GM10248 (cell line): Measurements from ENCODE around the gene CTRL.

Experiments
- CTCF ChIA-PET: fragments of 300-600 bp; sonication (Branson Sonifier 250); formaldehyde crosslinking; extraction: SDS; loops from one replicate; lab custom pipeline; 2021; ENCODE audit warnings: antibody characterized with exemption; lab: Yijun Ruan, JAX
- POLR2A ChIA-PET: fragments of 350-650 bp; sonication (Branson Sonifier 250); formaldehyde crosslinking; extraction: SDS; loops from one replicate; lab custom pipeline; 2020; ENCODE audit warnings: antibody characterized with exemption; lab: Yijun Ruan, JAX
- DNase-seq: peaks from one replicate; pipeline ENCODE4 v3.0.0; 2012; ENCODE audit errors: extremely low spot score
- TF ChIP-seq, protein P1 (sequence below): IDR thresholded peaks from 2 replicates; pipeline ENCODE4 v1.5.1; 2012; ENCODE audit warnings: mild to moderate bottlenecking, low read depth; ENCODE audit errors: extremely low read depth, missing control alignments, control extremely low read depth

Gene CTRL

DNA sequence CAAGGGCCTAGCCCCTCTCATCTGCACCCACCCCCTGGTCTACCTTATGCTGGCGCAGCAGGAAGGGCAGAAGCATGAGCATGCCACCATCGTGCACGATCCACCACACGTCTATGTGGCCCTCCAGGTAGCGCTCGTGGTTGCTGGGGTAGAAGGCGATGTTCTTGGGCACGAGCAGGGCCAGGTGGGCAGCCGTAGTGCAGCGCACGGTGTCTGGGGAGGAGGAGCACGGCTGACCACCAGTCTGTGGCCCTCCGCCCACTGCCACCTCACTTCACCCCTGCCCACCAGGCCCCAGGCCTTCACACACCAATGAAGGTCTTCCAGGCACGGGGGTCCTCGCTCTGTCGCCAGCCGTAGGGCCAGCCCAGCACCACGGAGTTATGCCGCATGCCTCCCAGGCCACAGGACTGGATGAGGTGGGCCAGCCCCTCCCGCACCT lies 14.5 kb upstream of the CTRL start:
- POLR2A ChIA-PET = no interaction called here
- TF ChIP-seq, protein P1, sequence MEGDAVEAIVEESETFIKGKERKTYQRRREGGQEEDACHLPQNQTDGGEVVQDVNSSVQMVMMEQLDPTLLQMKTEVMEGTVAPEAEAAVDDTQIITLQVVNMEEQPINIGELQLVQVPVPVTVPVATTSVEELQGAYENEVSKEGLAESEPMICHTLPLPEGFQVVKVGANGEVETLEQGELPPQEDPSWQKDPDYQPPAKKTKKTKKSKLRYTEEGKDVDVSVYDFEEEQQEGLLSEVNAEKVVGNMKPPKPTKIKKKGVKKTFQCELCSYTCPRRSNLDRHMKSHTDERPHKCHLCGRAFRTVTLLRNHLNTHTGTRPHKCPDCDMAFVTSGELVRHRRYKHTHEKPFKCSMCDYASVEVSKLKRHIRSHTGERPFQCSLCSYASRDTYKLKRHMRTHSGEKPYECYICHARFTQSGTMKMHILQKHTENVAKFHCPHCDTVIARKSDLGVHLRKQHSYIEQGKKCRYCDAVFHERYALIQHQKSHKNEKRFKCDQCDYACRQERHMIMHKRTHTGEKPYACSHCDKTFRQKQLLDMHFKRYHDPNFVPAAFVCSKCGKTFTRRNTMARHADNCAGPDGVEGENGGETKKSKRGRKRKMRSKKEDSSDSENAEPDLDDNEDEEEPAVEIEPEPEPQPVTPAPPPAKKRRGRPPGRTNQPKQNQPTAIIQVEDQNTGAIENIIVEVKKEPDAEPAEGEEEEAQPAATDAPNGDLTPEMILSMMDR = no peak
- CTCF ChIA-PET = interaction anchor here (1.1 to 1.6 kb wide), 3 partner anchors 17 to 130 kb away, joined by 3 to 4 read pairs (median 3); no protein-coding TSS in a partner anchor
- DNase-seq = no peak

DNA sequence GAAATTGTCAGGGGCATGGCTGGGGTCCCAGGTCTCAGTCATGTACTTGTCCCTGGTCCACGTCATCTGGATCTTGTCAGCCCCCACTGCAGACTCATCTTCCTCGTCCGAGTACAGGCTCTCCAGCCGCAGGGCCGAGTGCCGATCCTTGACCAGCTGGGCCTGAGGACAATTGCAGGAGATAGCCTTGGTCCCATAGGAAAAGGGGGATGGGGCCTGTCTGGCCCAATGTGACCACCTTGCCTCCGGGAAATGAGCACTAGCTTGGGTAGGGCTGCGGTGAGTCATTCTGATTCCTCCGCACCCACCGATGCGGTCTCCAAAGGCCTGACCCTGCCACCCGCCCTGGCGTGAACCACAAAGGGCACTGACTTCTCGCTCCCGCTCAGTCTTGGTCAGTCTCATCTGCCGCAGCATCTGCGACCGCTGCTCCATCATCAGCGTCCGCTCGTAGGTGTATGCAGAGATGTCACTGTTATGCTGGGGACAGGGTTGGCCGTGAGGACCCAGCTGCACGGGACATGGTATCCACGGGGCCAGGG lies 13.8 kb upstream of the CTRL start:
- CTCF ChIA-PET = interaction anchor here (1.1 kb wide), 2 partner anchors 27 to 42 kb away, joined by 3 read pairs; no protein-coding TSS in a partner anchor
- POLR2A ChIA-PET = no interaction called here
- DNase-seq = no peak
- TF ChIP-seq, protein P1 = no peak

DNA sequence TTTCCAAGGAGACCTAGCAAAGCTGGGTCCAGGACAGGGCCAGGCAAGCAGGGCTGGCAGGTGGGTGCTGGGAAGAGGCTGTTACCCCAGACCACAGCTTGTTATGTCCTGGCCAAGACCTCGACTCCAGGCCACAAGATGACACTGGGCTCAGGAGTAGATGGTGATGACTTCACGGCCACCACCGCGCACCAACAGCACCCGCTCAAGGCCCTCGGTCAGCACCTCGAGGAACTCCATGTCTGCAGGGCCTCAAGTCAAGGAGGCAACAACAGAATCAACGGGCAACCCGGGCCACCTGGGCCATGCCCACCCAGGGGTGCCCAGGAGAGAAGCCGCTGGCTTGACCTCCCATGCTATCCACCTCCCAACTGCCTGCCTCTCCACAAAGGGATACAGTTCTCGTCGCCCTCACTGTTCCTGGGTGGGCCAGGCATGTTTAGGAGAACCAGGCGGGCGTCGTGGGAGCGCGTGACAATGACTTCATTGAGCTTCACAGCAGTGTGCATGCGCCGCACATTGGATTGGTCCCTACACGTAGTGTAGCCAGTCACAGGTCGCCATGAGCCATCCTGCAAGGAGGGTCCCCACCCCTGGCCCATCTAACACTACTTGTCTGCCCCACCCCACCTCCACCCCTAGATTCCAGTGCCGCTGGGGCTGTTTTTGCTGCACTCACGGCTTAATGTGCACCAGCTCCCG lies 13.2 kb upstream of the CTRL start:
- ChIA-PET POLR2A (no interaction called here), CTCF (interaction anchor here (1.1 to 1.3 kb wide), 2 partner anchors 21 to 41 kb away, joined by 3 read pairs; no protein-coding TSS in a partner anchor)
- DNase-seq = no peak
- TF ChIP-seq, protein P1 = no peak

DNA sequence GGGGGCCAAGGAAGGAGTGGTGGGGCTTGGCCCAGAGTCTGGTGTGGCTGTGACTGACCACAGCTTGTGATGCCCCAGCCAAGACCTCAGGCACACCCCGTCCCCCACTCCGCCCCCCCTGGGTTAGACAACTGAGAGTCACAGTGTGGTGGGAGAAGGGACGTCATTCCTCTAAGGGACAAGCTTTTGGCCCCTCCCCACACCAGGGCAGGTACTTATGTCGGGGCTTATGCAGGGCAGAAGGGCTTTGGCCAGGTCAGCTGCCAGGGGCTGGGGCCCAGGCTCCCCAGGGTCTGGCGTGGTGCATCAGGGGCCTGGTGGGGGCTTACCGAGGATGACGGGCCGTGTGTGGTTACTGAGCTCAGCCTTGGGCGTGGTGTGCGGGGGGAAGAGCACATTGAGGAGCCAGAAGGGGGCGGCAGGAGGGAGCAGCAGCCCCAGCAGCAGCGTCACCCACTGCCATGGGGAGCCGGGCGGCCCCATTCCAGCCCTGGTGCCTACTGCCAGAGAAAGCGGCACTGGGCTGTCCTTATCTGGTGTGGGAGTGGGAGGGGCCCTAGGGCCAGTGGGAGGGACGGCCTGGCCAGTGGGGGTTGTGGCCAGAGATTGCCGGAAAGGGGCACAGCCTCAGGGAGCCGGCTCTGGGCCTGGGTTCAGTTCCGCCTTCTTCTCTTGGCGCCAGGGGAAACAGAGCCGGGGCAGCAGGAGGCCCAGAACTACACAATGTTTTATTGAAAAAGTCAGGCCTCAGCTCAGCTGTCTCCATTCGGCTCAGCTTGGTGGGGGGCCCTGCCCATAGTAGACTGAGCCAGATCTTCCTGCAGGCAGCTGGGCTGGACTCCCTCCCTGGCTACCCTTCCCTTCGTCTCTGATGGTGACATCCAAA lies 12.2 kb upstream of the CTRL start, which contains the start of gene LCAT:
LCAT (minus strand) TSS at position 502 of the 886 bp plus-strand sequence; CDS start at position 483, 19 bp downstream.
- ChIA-PET CTCF (interaction anchor here (1.2 to 1.9 kb wide), 4 partner anchors 9 to 28 kb away, joined by 3 to 7 read pairs (median 3); no protein-coding TSS in a partner anchor), POLR2A (no interaction called here)
- DNase-seq = no peak
- TF ChIP-seq, protein P1 = no peak

DNA sequence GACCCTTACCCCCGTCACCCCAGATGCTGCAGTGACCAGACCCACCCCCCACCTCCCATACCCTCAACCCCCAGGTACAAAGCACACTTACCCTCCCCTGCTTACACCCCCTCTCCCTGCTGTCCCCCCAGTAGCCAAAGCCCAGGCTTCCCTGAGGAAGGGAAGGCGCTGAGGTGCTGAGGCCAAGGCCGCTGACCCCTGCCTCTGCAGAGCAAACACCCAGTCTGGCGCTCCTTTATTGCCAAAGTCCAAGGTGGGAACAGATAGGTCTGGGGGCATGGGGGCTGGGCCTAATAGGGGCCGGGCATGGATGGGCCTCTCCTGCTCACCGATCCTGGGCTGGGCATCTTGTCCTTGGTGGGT lies 11.6 kb upstream of the CTRL start:
- TF ChIP-seq, protein P1 = no peak
- no peak for DNase-seq
- ChIA-PET CTCF (interaction anchor here (1.2 to 4.4 kb wide), 9 partner anchors 10 to 271 kb away, joined by 3 to 18 read pairs (median 4); partner anchors contain the start of gene DPEP3), POLR2A (no interaction called here)
